ENCODE results near the gene UPK3BL1. TPM values are rescaled to one million over a fixed set of nuclear protein-coding genes. Genes with fewer than 3 reads are reported as not detected.
A peak's percentile ranks its signal among the peaks of the same experiment; 100 is the strongest.
"Not testable (repeated sequence)": the region's sequence is repeated elsewhere in the genome, so short reads cannot be mapped to it uniquely, and the experiment has no call there.

The UPK3BL1 gene
- total and polyA plus RNA-seq, 2 of the 13 experiments (the other 11 are each of a cell fraction or from before 2014, with no cell fraction given) = 6.3 to 13.8 TPM

DNA sequence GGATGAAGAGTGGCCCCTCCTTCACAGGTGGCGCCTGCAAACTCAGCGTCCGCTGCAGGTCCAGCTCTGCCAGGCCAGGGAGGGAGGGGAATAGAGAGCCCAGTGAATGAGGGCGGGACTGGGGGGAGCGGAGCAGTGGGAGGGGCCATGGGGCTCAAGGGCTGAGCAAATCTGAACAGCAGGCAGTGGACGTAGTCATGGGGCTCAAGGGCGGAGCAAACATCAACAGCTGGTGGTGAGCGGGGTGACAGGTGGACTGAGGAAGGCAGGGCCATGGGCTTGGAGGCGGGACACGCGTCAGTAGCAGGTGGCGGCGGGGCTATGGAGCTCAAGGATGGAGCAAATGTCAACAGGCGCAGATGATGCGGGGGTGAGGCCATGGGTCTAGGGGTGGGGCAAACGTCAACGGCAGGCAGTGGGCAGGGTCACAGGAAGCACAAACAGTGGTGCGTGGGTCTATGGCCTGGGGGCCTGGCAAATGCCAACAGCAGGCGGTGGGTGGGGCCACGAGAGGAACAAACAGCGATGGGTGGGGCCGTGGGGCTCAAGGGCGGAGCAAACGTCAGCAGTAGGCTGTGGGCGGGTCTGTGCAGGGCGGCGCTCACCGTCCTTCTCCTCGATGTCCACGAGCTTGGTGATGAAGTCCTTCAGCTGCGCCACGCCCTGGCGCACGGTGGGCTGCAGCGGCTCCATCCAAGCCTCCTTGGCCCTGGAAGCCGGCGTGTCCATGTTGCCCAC lies 45.9 kb upstream of the UPK3BL1 start:
- H3K4me1 ChIP-seq (ENCODE audit: insufficient read depth, low read length); H4K20me1 ChIP-seq (ENCODE audit: insufficient read depth, low read length); BruUV-seq (replicated peaks); DNase-seq (ENCODE audit: low spot score); H3K27me3 ChIP-seq (ENCODE audit: control insufficient read depth in 1 of 2, insufficient read depth in 2 of 2, low read length in 2 of 2); H3K4me2 ChIP-seq (ENCODE audit: low read depth, low read length); H3K36me3 ChIP-seq (replicated peaks in 1 of 2; ENCODE audit: control insufficient read depth in 1 of 2, insufficient read depth in 2 of 2, low read length in 2 of 2); H2AFZ ChIP-seq (ENCODE audit: low read length); H3K9ac ChIP-seq (ENCODE audit: insufficient read depth, low read depth, low read length); H3K4me3 ChIP-seq (replicated peaks in 1 of 3; ENCODE audit: insufficient read depth in 1 of 3, low read depth in 2 of 3, low read length in 3 of 3); H3K79me2 ChIP-seq (ENCODE audit: insufficient read depth, low read length); intact Hi-C loops (cut with micrococcal nuclease; ENCODE audit: unreplicated experiment); H3K27ac ChIP-seq (ENCODE audit: extremely low read length, insufficient read depth, low read length); FAIRE-seq; CTCF ChIA-PET (ENCODE audit: low intra/inter-chr PET ratio, low total read pairs); in situ Hi-C loops (cut with HindIII; ENCODE audit: extremely low pct_ligation_motif_present, low pct_unique_long_range_greater_than_20kb); H3K9me3 ChIP-seq (ENCODE audit: low read length); POLR2A ChIA-PET: not testable (repeated sequence)
- peak; percentile 89 for ATAC-seq
- no CpG with 5 or more reads among the region's 37 CpGs for WGBS (ENCODE audit: low lambda C conversion rate)

DNA sequence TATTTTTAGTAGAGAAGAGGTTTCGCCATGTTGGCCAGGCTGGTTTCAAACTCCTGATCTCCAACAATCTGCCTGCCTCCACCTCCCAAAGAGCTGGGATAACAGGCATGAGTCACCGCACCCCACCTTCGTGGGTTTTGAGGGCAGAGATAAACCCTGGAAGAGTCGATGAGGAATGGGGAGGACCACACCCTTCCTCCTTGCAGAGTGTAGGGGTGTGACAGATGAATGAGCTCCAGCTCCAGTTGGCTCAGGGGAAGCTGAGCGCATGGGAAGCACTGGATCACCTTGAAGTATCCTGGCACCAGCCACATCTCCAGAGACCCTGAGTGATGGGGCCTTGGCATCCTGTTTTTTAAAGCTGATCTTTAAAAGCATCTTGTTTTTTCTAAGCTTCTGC lies 40.0 kb upstream of the UPK3BL1 start:
- H3K4me2 ChIP-seq (ENCODE audit: low read depth, low read length); H4K20me1 ChIP-seq (ENCODE audit: insufficient read depth, low read length); DNase-seq (ENCODE audit: low spot score); H3K36me3 ChIP-seq (replicated peaks in 1 of 2; ENCODE audit: control insufficient read depth in 1 of 2, insufficient read depth in 2 of 2, low read length in 2 of 2); in situ Hi-C loops (cut with HindIII; ENCODE audit: extremely low pct_ligation_motif_present, low pct_unique_long_range_greater_than_20kb); H3K4me1 ChIP-seq (ENCODE audit: insufficient read depth, low read length); CTCF ChIA-PET (ENCODE audit: low intra/inter-chr PET ratio, low total read pairs); POLR2A ChIA-PET; H3K27me3 ChIP-seq (ENCODE audit: control insufficient read depth in 1 of 2, insufficient read depth in 2 of 2, low read length in 2 of 2); ATAC-seq; H3K9me3 ChIP-seq (ENCODE audit: low read length); FAIRE-seq; H3K4me3 ChIP-seq (replicated peaks in 1 of 3; ENCODE audit: insufficient read depth in 1 of 3, low read depth in 2 of 3, low read length in 3 of 3); H2AFZ ChIP-seq (ENCODE audit: low read length); H3K9ac ChIP-seq (ENCODE audit: insufficient read depth, low read depth, low read length); H3K79me2 ChIP-seq (ENCODE audit: insufficient read depth, low read length); H3K27ac ChIP-seq (ENCODE audit: extremely low read length, insufficient read depth, low read length); intact Hi-C loops (cut with micrococcal nuclease; ENCODE audit: unreplicated experiment); BruUV-seq (replicated peaks): not testable (repeated sequence)
- WGBS (ENCODE audit: low lambda C conversion rate) = no CpG with 5 or more reads among the region's 5 CpGs

- BruUV-seq (replicated peaks); H3K79me2 ChIP-seq (ENCODE audit: insufficient read depth, low read length); H3K9me3 ChIP-seq (ENCODE audit: low read length); H2AFZ ChIP-seq (ENCODE audit: low read length); POLR2A ChIA-PET; H3K36me3 ChIP-seq (replicated peaks in 1 of 2; ENCODE audit: control insufficient read depth in 1 of 2, insufficient read depth in 2 of 2, low read length in 2 of 2); DNase-seq (ENCODE audit: low spot score); H4K20me1 ChIP-seq (ENCODE audit: insufficient read depth, low read length); intact Hi-C loops (cut with micrococcal nuclease; ENCODE audit: unreplicated experiment); CTCF ChIA-PET (ENCODE audit: low intra/inter-chr PET ratio, low total read pairs); H3K4me1 ChIP-seq (ENCODE audit: insufficient read depth, low read length); H3K27me3 ChIP-seq (ENCODE audit: control insufficient read depth in 1 of 2, insufficient read depth in 2 of 2, low read length in 2 of 2); H3K4me2 ChIP-seq (ENCODE audit: low read depth, low read length); H3K27ac ChIP-seq (ENCODE audit: extremely low read length, insufficient read depth, low read length); H3K4me3 ChIP-seq (replicated peaks in 1 of 3; ENCODE audit: insufficient read depth in 1 of 3, low read depth in 2 of 3, low read length in 3 of 3); in situ Hi-C loops (cut with HindIII; ENCODE audit: extremely low pct_ligation_motif_present, low pct_unique_long_range_greater_than_20kb); FAIRE-seq; H3K9ac ChIP-seq (ENCODE audit: insufficient read depth, low read depth, low read length): not testable (repeated sequence)
- no CpG with 5 or more reads among the region's 5 CpGs for WGBS (ENCODE audit: low lambda C conversion rate)
- ATAC-seq = peak; percentile 10; the same call in 1 of the 3 replicates
These were observed 38.2 kb upstream of the UPK3BL1 start for GRCh38 chr7:102680780-102681179.

DNA sequence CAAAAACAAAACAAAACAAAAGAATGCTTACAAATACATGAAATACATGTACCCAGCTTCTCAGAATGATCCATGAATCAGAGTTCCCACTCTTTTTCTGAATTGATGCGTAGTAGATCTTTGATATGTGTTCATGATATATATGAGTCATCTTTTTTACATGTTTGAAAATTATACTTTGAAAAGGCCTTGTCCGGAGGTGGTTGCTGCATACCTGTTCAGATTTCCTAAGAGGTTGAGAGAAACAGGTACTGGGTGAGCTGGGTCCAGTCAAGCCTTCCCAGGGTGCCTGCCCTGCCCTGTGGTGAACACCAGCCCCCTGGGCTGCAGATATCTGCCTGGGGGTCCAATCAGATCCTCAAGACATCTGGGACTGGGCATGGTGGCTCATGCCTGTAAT lies 33.0 kb upstream of the UPK3BL1 start:
- ATAC-seq; H3K79me2 ChIP-seq (ENCODE audit: insufficient read depth, low read length); BruUV-seq (replicated peaks); H3K4me1 ChIP-seq (ENCODE audit: insufficient read depth, low read length); H3K4me3 ChIP-seq (replicated peaks in 1 of 3; ENCODE audit: insufficient read depth in 1 of 3, low read depth in 2 of 3, low read length in 3 of 3); H3K4me2 ChIP-seq (ENCODE audit: low read depth, low read length); POLR2A ChIA-PET; H2AFZ ChIP-seq (ENCODE audit: low read length); H3K27me3 ChIP-seq (ENCODE audit: control insufficient read depth in 1 of 2, insufficient read depth in 2 of 2, low read length in 2 of 2); H4K20me1 ChIP-seq (ENCODE audit: insufficient read depth, low read length); H3K9ac ChIP-seq (ENCODE audit: insufficient read depth, low read depth, low read length); DNase-seq (ENCODE audit: low spot score); H3K36me3 ChIP-seq (replicated peaks in 1 of 2; ENCODE audit: control insufficient read depth in 1 of 2, insufficient read depth in 2 of 2, low read length in 2 of 2); intact Hi-C loops (cut with micrococcal nuclease; ENCODE audit: unreplicated experiment); CTCF ChIA-PET (ENCODE audit: low intra/inter-chr PET ratio, low total read pairs); FAIRE-seq; H3K9me3 ChIP-seq (ENCODE audit: low read length); H3K27ac ChIP-seq (ENCODE audit: extremely low read length, insufficient read depth, low read length); in situ Hi-C loops (cut with HindIII; ENCODE audit: extremely low pct_ligation_motif_present, low pct_unique_long_range_greater_than_20kb): not testable (repeated sequence)
- WGBS (ENCODE audit: low lambda C conversion rate) = 20% methylated on average over 1 of the region's 2 CpGs
